Activated T-helper 1 cell treated with anti-CD3 and anti-CD28 coated beads, Interleukin-2, amount 50 U/mL, for 16 hours (primary cell): ENCODE results near the gene FAM117A.
"Not testable (repeated sequence)": the region's sequence is repeated elsewhere in the genome, so short reads cannot be mapped to it uniquely, and the experiment has no call there.

ENCODE experiments used
- DNase-seq, 2 donors: peaks; one replicate each; pipeline ENCODE4 v3.0.0-alpha.2; 2020; ENCODE audit warnings: low read depth in 1 of 2, low spot score in 1 of 2

The FAM117A gene

DNA sequence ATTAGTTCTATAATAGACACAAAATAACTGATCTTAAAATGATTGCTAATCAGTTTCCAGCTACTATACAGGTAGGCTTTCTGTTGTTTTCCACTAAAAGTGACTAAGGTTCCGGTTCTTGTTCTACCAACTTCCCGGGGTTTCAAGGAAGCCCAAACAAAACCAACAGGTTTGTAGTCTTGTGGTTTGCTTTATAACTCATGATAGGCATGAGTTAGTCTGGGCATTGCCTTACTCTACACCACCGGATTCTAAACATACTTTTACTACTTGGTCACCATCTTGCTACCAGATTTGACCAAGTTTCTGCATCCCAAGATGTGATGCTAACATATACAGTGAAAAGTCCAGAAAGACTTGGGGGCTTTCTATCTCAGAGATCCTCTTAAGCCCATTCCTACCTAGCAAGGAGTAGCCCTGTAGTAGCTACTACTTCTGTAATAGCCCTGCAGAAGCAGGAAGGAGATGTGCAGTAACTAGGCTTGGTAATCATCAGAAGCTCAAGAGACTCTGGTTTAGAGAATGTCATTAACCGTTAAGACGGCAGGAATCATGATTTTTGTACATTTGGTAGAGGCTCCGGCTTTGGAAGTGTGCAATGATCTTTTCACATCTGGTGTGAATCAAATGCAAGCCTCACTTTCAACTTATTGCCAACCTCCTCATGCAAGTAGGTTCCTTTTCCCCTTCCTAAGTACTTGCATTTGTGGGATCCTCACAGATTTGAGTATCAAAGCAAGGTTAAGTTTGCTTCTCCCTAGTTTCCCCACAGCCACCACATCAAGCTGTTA, 1.6 kb downstream of the FAM117A start:
- DNase-seq = no peak

- DNase-seq = no peak
These were observed 2.9 kb downstream of the FAM117A start for GRCh38 chr17:49760932-49761558.

DNA sequence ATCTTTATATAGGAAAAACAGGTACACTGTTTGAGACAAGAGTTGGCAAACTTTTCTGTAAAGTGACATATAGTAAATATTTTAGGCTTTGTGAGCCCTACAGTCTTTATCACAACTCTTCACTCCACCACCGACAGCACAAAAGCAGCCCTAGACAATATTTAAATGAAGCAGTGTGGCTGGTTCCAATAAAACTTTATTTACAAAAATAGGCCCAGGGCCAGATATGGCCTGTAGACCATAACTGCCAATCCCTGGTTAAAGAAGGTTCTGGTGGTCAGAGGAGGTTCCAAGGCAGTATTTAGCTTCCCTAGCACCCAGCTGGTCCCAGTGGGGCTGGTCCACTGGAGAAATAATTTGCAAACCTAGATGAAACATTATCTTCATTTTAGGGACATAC, 3.6 kb downstream of the FAM117A start:
- DNase-seq = no peak

GRCh38 chr17:49759203-49759602, 4.7 kb downstream of the FAM117A start:
- DNase-seq = no peak

- not testable (repeated sequence) for DNase-seq
These were observed 5.4 kb downstream of the FAM117A start for GRCh38 chr17:49758464-49759010.

GRCh38 chr17:49757151-49757777, 6.7 kb downstream of the FAM117A start:
- no peak for DNase-seq

DNA sequence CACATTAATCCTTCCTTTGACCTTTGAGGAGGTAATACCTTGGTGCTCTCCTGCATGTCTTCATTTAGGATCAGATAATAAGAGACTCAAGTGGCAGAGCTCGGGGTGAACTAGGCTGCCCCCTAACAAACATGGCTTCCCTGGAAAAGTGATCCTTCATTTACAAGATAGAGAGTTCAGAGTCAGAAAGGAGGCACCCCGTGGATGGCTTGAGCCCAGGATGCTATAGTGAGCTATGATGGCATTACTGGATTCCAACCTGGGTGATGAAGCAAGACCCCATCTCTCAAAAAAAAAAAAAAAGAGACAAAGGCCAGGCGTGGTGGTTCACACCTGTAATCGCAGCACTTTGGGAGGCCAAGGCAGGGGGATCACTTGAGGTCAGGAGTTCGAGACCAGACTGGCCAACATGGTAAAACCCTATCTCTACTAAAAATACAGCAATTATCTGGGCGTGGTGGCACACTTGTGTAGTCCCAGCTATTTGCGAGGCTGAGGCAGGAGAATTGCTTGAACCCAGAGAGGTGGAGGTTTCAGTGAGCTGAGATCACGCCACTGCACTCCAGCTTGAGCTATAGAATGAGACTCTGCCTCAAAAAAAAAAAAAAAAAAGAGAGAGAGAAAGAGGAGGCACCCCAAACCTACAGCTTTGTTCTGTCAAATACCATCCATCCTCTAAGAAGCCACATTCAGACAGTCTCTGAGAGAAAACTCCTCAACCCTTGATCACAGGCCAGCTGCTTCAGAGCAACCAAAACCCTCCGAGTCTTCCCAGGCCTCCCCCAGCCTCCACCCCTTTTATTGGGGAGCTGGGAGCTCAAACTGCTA, 7.4 kb downstream of the FAM117A start:
- no peak for DNase-seq

DNA sequence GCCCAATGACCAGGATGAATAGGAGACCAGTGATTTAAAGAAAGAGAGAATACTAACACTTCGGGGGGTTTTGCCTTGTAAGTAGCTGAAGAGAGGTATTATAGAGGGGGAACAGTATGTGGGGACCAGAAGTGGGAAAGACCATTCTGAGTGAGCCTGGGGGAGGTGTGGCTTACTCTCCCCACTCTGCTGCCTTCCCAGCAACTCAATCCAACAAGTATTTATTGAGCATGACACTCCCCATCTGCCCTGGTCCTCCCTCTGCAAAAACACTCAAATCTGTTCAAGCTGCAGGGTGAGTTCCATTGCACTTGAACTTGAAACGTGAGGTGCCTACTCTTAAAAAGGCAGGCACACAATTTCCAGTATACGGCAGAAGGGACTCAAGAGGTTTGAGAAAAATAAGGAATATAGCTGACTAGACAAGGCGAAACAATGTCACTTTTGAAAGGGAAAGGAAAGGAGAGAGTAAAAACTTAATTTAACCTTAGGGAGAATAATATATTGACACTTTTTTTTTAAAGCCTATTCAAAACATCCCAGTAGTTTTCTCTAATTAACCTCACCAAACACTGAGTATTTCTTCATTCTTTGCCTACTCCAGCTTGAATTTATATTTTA, 8.2 kb downstream of the FAM117A start:
- no peak for DNase-seq

- DNase-seq = no peak
These were observed 10.0 kb downstream of the FAM117A start for GRCh38 chr17:49753959-49754391.

DNA sequence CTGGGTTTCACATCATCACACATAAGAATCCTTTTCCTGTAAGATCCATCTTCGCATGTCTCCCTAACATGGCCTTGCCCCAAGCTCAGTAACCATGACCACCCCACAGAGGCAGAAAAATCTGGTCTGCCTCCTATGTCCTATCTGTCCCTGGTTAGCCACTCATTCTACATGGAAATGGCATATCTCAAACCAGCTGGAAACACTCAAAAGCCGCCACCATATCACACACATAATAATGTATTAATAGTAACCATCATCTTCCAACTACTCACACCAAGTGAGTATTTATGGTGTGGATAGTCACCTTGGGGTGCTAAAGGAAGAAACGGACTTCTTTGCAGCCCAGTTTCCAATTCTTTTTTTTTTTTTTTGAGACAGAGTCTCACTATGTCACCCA, 11.4 kb downstream of the FAM117A start:
- DNase-seq = no peak

DNA sequence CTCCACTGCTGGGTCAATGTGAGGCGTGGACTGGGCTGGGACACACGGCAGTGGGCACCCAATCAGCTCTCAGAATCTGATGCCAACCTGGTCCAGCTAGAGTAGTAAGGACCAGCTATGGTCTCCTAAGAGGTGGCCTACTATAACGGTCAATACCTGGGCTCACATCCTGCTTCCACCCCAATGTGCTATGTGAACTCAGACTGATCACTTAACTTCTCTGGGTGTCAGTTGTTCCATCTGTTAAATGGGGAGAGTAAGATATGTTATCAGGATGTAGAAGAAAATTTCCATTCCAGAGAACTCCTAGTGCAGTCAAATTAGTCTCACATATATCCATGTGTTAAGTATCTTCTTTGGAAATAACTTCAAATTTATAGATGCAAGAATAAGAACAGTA, 14.2 kb downstream of the FAM117A start:
- DNase-seq = no peak

- peak; percentile 16 to 38 for DNase-seq
These were observed 15.1 kb downstream of the FAM117A start for GRCh38 chr17:49748791-49749190.

- DNase-seq = no peak
These were observed 15.7 kb downstream of the FAM117A start for GRCh38 chr17:49748223-49748622.

DNA sequence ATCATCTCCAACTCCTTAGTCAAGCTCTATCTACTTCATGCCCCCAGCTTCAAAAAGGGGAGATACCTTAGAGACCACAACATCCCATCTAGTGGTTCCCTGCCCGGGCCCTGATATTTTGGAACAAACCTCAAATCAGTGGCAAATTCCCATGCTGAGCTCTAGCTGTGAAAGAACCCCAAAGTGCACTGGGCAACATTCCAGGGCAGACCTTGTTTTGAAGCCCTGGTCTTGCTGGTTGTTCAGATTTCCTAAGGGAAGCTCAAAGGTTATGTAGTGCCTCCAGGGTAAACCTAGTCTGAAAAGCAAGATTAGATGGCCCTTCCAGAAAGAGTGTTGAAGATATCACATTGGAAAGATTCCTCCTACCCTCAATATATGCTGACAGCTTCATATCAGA, 16.3 kb downstream of the FAM117A start:
- no peak for DNase-seq

GRCh38 chr17:49746791-49747490, 17.0 kb downstream of the FAM117A start:
- no peak for DNase-seq

DNA sequence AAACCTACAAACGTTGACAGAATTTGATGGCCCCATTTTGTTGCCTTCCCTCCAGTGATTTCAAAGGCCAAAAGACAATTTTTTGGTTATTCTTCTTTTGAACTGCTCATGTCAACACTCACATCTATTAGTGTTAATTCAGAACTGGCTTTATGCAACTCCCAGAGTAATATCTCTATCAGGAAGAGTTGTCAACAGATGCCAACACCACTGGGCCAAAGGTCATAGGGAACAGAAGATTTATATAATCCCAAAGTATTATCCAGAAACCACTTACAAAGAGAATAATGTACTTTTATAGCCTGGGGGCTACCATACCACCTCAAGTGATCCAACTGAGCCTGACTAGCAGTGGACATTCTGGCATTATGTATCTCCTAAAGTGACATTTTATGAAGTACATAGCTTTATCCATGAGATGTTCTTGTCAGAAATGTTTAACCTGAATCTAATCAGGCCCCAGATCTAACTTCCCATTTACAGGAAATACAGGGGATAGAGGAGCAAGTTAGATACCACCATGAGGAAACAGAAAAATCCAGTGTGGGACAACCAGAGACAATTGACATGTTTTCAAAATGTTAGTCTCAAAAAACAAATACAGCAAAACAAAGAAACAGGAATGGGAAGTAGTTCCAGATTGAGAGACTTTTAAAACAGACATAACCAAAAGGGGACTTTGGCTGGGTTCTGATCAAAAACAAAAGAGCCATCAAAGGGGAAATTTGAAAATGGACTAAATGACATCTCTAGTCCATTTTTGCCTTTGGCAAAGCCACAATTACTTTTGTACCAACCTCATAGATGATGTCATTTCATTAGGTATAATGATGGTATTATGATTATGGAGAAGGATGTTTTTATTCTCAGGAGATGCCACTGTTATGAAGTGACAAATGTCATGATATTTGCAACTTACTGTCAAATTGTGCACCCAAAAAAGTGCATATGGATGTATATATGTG, 18.5 kb downstream of the FAM117A start:
- DNase-seq = no peak

DNA sequence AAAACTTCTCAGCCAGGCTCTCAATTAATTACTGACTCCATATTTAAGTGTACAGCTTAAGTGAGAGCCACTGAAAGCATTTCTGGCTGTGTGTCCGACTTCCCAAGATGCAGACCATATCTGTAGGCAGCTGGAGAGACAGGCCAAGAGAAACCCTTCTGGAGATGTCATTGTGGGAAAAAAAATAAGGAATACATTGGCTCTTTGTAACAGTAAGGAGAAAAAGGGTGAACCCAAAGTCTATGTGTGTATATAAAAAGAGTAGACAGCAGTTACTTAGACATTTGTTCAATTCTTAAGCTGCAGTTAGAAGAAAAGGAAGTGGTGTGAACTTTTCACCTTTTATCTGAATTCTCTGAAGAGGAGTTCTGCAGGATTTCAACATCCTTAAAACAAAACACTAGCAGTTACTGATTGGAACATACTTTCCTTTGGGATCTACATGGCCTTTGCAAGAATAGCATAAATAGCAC, 21.7 kb downstream of the FAM117A start:
- DNase-seq = no peak

GRCh38 chr17:49741692-49742076, 22.2 kb downstream of the FAM117A start:
- no peak for DNase-seq
